Activated CD4-positive, alpha-beta memory T cell treated with anti-CD3 and anti-CD28 coated beads for 36 hours (primary cell): ENCODE measurements around the gene FCRL2. TPM values are rescaled to one million over a fixed set of nuclear protein-coding genes. Genes with fewer than 3 reads are reported as not detected.

Experiments used
- CTCF ChIA-PET: fragments of 350-600 bp; sonication (Branson Sonifier 250); formaldehyde crosslinking; loops from one replicate; lab custom pipeline; 2021; ENCODE audit warnings: antibody characterized with exemption, inconsistent platforms; lab: Charles Lee
- POLR2A ChIA-PET: fragments of 350-600 bp; sonication (Branson Sonifier 250); formaldehyde crosslinking; loops from one replicate; lab custom pipeline; 2021; ENCODE audit warnings: antibody characterized with exemption; lab: Charles Lee
- DNase-seq: peaks from one replicate; pipeline ENCODE4 v3.0.0-alpha.2; 2020
- H3K27ac Mint-ChIP-seq: one replicate; pipeline ENCODE4 v1.8.0; 2021; ENCODE audit warnings: mixed read lengths
- H3K27me3 Mint-ChIP-seq: one replicate; pipeline ENCODE4 v1.8.0; 2021; ENCODE audit warnings: mixed read lengths
- H3K36me3 Mint-ChIP-seq: one replicate; pipeline ENCODE4 v1.8.0; 2021; ENCODE audit warnings: mixed read lengths
- H3K4me1 Mint-ChIP-seq: one replicate; pipeline ENCODE4 v1.8.0; 2021; ENCODE audit warnings: low read depth, mixed read lengths
- H3K4me3 Mint-ChIP-seq: one replicate; pipeline ENCODE4 v1.8.0; 2021; ENCODE audit warnings: mild to moderate bottlenecking, mixed read lengths
- H3K9me3 Mint-ChIP-seq: one replicate; pipeline ENCODE4 v1.8.0; 2021; ENCODE audit warnings: mixed read lengths
- intact Hi-C: fragments of 100-400 bp; cut with micrococcal nuclease; formaldehyde crosslinking; loops from one replicate; pipeline ENCODE4 v1.15.1; 2023
- total RNA-seq, 2 experiments: library from RNA; stranded (reverse); gene quantifications; one replicate each; pipeline ENCODE4 v1.2.3, GENCODE V29; 2021

FCRL2 gene
- total RNA-seq, 2 experiments from 2014 or later, result not detected

GRCh38 chr1:157781048-157781447 is 4.1 kb upstream of the FCRL2 start:
- Mint-ChIP-seq H3K4me3 (no peak overlapping the region), H3K27me3 (peaks cover 13% of the 10 kb centered on the region), H3K4me1 (no peaks in the 10 kb centered on the region), H3K27ac (no peak overlapping the region), H3K36me3 (no peaks in the 10 kb centered on the region), H3K9me3 (no peaks in the 10 kb centered on the region)
- intact Hi-C loops, result no loop called here
- POLR2A ChIA-PET, result no interaction called here
- CTCF ChIA-PET, result no interaction called here
- DNase-seq, result no peak

DNA sequence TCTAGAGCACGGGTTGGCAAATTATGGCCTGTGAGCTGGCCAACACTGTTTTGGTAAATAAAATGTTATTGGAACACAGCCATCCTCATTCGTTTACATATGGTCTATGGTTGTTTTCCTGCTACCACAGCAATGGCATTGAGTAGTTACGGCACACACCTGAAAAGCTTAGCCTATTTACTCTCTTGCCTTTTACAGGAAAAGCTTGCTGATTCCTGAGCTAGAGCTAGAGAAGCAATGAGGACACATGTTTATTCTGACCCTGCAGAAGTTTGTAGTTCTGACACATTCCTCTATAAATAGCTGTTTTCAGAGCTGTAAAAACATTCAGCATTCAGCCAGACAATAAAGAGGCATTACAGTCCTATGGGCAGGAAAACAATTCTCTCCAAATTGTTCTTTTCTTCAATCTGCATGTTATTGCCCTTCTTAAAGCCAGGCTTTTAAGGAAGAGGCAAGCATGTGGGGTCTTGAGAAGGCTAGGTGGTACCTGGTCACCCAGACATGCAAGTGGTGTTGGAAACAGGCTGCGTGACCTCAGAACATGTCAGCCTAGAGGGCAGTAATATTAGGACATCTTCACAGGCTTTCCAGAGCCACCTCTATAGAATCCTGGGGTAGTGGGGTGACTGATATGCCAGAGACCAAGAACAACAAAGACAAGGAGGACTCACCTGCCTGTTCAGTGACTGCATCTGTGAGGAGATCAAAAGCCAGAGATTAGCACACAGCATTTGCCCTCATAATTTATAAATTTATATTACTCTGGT is 1.6 kb downstream of the FCRL2 start:
- H3K9me3 Mint-ChIP-seq, result no peaks in the 10 kb centered on the region
- no peak for DNase-seq
- intact Hi-C loops, result loop anchor here (10.0 kb wide), 1 partner anchor 190 kb away; no protein-coding TSS in a partner anchor
- H3K4me3 Mint-ChIP-seq, result no peak overlapping the region
- no peaks in the 10 kb centered on the region for H3K4me1 Mint-ChIP-seq
- no peaks in the 10 kb centered on the region for H3K36me3 Mint-ChIP-seq
- ChIA-PET POLR2A (no interaction called here), CTCF (no interaction called here)
- H3K27ac Mint-ChIP-seq, result no peak overlapping the region
- peaks cover 22% of the 10 kb centered on the region for H3K27me3 Mint-ChIP-seq

- no peak for DNase-seq
- H3K4me3 Mint-ChIP-seq, result no peak overlapping the region
- POLR2A ChIA-PET, result no interaction called here
- H3K36me3 Mint-ChIP-seq, result no peaks in the 10 kb centered on the region
- H3K27ac Mint-ChIP-seq, result no peak overlapping the region
- CTCF ChIA-PET, result no interaction called here
- peaks cover 21% of the 10 kb centered on the region for H3K27me3 Mint-ChIP-seq
- no peaks in the 10 kb centered on the region for H3K4me1 Mint-ChIP-seq
- H3K9me3 Mint-ChIP-seq, result no peaks in the 10 kb centered on the region
- intact Hi-C loops, result loop anchor here (10.0 kb wide), 1 partner anchor 190 kb away; no protein-coding TSS in a partner anchor
Measured at GRCh38 chr1:157774412-157774811, 2.5 kb downstream of the FCRL2 start.

DNA sequence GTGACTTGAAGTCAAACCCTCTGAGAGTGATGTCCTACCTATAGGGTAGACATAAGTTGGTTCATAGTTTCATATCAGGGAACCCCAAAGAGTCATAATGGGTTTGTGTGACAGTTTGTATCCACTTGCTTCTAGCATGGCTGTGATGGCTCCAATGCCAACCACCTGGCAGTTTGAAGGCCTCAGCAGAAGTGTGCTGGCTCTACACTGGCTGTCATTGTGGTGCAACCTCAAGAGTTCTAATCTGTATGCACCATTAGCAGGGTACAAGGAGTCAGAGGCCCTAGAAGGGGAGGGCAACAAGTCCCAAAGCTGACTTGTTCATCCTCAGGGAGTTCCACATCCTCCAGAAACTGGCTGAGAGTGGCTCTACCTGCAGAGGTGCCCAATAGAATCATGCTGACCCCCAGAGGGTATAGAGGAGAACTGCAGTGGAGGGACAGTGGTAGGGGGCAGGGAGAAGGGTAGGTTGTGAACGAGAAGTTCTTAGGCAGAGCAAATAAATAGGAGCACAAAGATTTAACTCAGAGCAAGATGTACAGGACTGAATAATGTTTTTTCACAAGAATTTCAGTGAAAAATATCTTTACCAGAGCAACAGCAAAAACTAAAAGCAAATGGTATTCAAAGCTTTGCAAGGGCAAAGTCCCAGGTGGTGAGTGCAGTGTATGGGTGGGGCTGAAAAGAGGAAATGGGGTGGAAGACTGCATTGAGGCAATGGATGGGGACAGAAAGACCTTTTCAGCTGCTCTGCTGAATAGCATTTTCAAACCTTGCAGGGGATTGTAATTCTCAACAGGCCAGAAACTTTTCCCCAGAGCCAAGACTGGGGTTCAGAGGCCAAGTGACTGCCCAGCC is 3.2 kb downstream of the FCRL2 start:
- no peak for DNase-seq
- Mint-ChIP-seq H3K9me3 (no peaks in the 10 kb centered on the region), H3K4me1 (no peaks in the 10 kb centered on the region), H3K27me3 (peaks cover 17% of the 10 kb centered on the region), H3K27ac (no peak overlapping the region), H3K4me3 (no peak overlapping the region), H3K36me3 (no peaks in the 10 kb centered on the region)
- ChIA-PET CTCF (interaction anchor here (1.7 kb wide), 1 partner anchor 194 kb away, joined by 7 read pairs; no protein-coding TSS in a partner anchor), POLR2A (no interaction called here)
- intact Hi-C loops, result loop anchor here (10.0 kb wide), 1 partner anchor 189 kb away; no protein-coding TSS in a partner anchor

DNA sequence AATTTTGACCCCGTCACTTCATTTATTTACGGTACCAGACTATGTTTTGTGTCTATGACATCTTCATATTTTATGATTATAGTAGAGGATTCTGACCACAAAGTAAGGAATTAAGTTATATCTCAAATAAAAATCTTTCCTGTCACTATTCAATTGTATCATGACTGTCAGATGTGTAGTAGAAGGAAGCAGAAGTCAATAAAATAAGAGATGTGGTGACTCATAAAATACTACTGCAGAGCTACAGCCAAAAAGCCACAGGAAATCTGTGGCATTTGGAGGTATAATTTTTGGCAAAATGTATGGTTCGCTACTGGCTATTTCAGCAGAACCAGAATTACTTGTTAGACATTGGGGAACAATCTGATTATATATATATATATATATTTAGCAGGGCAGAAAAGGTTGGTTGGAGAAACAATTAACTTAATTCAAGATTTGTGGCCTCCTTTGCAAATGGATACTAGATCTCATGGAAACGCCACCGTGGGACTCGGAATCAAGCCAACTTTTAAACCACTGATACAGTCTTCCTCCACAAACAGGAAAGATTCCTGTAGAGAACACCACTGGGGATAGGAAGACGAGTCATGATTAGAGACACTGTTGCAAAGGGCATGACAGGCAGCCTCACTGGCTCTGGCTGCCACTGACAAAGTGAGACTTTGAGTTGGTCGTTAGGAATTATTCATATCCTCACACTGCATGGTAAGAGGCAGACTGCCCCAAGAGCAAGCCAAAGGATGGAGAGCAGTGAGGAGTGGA is 5.1 kb downstream of the FCRL2 start:
- Mint-ChIP-seq H3K4me3 (no peak overlapping the region), H3K27ac (no peak overlapping the region), H3K36me3 (no peaks in the 10 kb centered on the region), H3K9me3 (no peaks in the 10 kb centered on the region), H3K27me3 (peaks cover 17% of the 10 kb centered on the region), H3K4me1 (no peaks in the 10 kb centered on the region)
- DNase-seq, result no peak
- POLR2A ChIA-PET, result no interaction called here
- intact Hi-C loops, result loop anchor here (10.0 kb wide), 1 partner anchor 187 kb away; no protein-coding TSS in a partner anchor
- CTCF ChIA-PET, result interaction anchor here (1.7 kb wide), 1 partner anchor 192 kb away, joined by 7 read pairs; no protein-coding TSS in a partner anchor

DNA sequence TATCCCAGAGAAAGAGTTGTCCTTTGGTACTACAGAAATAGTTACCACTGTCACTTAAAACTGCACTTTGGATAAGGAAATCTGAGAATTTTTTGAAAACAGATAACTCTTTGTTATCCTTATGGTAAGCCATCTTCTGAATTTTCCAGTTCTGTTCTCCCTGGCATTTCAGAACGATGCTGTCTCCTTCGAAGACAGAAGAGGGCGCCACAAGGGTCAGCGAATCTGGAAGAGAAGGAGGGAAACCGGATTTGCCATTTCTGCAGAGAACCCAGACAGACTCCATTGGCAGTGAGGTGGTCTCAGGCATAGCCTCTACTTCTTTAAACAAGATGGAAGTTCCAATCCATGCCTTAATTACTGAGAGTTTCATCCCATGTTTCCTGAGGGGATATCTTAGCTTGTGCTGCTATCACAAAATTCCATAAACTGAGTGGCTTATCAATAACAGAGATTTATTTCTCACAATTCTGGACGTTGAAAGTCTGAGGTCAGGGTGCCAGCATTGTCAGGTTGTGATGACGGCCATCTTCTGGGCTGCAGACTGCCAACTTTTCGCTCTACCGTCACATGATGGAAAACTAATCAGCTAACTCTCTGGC is 6.4 kb downstream of the FCRL2 start:
- Mint-ChIP-seq H3K4me3 (no peak overlapping the region), H3K9me3 (no peaks in the 10 kb centered on the region), H3K27ac (no peak overlapping the region), H3K27me3 (peaks cover 14% of the 10 kb centered on the region), H3K4me1 (no peaks in the 10 kb centered on the region), H3K36me3 (no peaks in the 10 kb centered on the region)
- intact Hi-C loops, result loop anchor here (10.0 kb wide), 1 partner anchor 186 kb away; no protein-coding TSS in a partner anchor
- ChIA-PET CTCF (no interaction called here), POLR2A (no interaction called here)
- no peak for DNase-seq

- Mint-ChIP-seq H3K4me3 (no peak overlapping the region), H3K36me3 (no peaks in the 10 kb centered on the region), H3K9me3 (no peaks in the 10 kb centered on the region), H3K27me3 (peaks cover 7% of the 10 kb centered on the region), H3K27ac (no peak overlapping the region), H3K4me1 (no peaks in the 10 kb centered on the region)
- intact Hi-C loops, result no loop called here
- no peak for DNase-seq
- CTCF ChIA-PET, result no interaction called here
- POLR2A ChIA-PET, result no interaction called here
Measured at GRCh38 chr1:157766792-157767191, 10.1 kb downstream of the FCRL2 start.

DNA sequence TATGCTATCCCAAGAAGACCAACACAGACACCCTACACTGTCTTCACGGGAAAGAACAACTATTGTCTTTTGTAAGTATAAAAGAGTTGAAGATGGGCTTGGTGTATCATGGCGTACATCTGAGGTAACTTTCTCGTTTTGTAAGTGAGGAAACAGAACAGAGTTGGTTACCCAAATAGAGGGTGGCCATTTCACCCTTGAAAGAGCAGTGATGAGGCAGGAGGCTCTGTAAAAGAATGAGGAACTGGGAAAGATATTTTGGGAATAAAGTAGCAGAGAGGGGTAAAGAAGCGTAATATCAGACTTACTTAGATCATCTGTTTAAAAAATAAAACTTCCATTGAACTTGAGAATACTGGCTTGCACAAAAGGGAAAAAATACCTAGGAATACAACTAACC is 18.9 kb downstream of the FCRL2 start:
- H3K36me3 Mint-ChIP-seq, result peaks cover 2% of the 10 kb centered on the region
- H3K4me1 Mint-ChIP-seq, result no peaks in the 10 kb centered on the region
- no peak overlapping the region for H3K4me3 Mint-ChIP-seq
- DNase-seq, result no peak
- peaks cover 11% of the 10 kb centered on the region for H3K27me3 Mint-ChIP-seq
- intact Hi-C loops, result no loop called here
- ChIA-PET POLR2A (no interaction called here), CTCF (interaction anchor here (0.7 kb wide), 1 partner anchor 192 kb away, joined by 3 read pairs; no protein-coding TSS in a partner anchor)
- H3K9me3 Mint-ChIP-seq, result peaks cover 8% of the 10 kb centered on the region
- H3K27ac Mint-ChIP-seq, result no peak overlapping the region

- CTCF ChIA-PET, result no interaction called here
- no peak for DNase-seq
- peaks cover under 1% of the 10 kb centered on the region for H3K9me3 Mint-ChIP-seq
- H3K27ac Mint-ChIP-seq, result no peak overlapping the region
- intact Hi-C loops, result no loop called here
- H3K4me1 Mint-ChIP-seq, result no peaks in the 10 kb centered on the region
- POLR2A ChIA-PET, result no interaction called here
- H3K36me3 Mint-ChIP-seq, result no peaks in the 10 kb centered on the region
- peaks cover 5% of the 10 kb centered on the region for H3K27me3 Mint-ChIP-seq
- no peak overlapping the region for H3K4me3 Mint-ChIP-seq
Measured at GRCh38 chr1:157753611-157754010, 23.3 kb downstream of the FCRL2 start.

DNA sequence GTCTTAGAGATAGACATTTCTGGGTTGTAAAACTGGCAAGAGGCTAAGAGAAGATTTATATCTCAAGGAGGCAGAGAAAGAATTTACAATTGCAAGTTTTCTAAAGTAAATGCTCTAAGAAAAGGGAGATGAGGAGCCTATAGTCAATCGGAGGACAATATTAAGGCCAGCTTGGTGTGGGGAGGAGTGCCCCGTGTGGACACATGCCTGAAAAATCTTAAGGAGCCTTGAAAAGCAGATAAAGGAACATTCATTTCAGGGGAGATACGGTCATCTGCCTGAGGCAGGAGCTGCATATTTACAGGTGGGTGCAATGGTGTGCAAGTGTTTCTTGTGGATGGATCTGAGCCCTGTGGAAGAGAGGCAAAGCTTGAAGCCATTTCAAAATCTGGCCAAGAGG is 25.6 kb downstream of the FCRL2 start:
- no peak overlapping the region for H3K4me3 Mint-ChIP-seq
- peaks cover 5% of the 10 kb centered on the region for H3K27me3 Mint-ChIP-seq

GRCh38 chr1:157748262-157748817 is 28.6 kb downstream of the FCRL2 start:
- H3K9me3 Mint-ChIP-seq, result no peaks in the 10 kb centered on the region
- no peaks in the 10 kb centered on the region for H3K4me1 Mint-ChIP-seq
- no peak overlapping the region for H3K4me3 Mint-ChIP-seq
- ChIA-PET CTCF (no interaction called here), POLR2A (no interaction called here)
- DNase-seq, result no peak
- no peaks in the 10 kb centered on the region for H3K36me3 Mint-ChIP-seq
- intact Hi-C loops, result no loop called here
- H3K27ac Mint-ChIP-seq, result no peak overlapping the region
- H3K27me3 Mint-ChIP-seq, result peaks cover 5% of the 10 kb centered on the region

More for the DNA sequence above, 25.6 kb downstream of the FCRL2 start:
- CTCF ChIA-PET, result no interaction called here
- Mint-ChIP-seq H3K27ac (no peak overlapping the region), H3K4me1 (no peaks in the 10 kb centered on the region), H3K36me3 (no peaks in the 10 kb centered on the region), H3K9me3 (no peaks in the 10 kb centered on the region)
- intact Hi-C loops, result no loop called here
- POLR2A ChIA-PET, result no interaction called here
- no peak for DNase-seq
